GM19035 (cell line): Measurements from ENCODE around the gene UBR4.

Experiments
- ATAC-seq: cut with Tn5 transposase; IDR thresholded peaks from one replicate; pipeline ENCODE4 v1.9.1; 2021; ENCODE audit not compliant: unreplicated experiment

The UBR4 gene

DNA sequence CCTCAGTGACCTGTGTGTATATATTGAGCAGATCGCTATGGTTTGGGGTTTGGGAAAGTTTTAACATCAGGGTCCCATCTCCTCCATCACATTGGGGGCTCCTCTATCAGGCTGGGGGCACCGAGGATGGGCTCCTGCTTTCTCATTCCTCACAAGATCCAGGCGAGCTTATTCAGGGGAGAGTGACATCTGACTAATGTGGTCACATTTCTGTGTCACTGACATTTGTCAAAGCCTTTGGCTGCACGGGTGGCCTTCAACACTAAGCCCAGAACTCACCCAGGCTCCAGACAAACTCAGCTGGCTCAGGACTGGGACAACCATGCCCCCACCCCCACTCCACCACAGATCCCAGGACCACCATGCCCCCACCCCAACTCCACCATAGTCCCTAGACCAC is 150.3 kb downstream of the UBR4 start:
- ATAC-seq = no peak

DNA sequence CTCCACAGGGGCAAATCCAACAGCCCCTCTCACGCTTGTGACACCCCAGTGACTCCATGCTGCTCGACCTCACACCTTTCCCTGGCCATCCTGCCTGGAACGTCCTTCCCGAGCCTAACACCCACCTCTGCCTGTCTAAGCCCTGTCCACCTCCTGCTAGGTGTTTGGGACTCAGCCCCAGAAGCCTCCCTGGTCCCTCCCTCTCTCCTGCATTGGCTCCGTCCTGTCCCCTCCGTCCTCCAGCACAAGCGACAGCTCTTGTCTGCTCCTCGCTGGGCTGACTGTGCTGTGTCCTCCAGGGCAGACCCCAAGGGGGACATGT is 151.6 kb downstream of the UBR4 start:
- ATAC-seq = no peak

DNA sequence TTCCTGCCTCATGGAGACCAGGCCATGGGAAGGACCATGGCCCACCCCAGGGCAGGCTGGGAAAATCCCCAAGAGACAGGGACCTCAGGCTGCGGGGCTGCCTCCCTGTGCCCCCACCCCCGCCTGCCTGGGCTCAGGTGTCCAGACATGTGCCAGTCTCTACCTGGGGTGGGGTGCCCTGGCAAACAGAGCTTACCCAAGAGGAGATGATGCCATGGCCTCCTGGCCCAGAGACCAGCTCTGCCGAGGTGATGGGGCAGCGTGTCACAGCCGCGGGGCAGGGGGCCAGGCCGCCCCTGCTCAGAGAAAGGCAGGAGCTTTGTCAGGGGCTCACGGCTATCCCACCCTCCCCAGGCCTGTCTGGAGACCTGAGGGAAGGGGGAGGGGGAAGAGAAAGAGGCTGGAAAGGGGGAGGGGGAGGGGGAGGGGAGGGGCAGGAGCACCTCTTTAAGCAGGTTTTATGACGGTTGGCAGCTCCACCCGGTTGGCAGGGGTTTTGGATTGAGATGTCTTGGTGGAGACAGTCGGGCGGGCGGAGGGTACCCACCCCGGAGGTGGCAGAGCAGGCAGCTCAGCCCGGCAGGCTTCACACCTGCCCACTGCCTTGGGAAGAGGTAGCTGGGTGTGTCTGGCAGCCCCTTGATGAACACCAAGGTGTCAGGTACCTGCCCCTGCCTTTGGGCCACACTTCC is 152.1 kb downstream of the UBR4 start:
- ATAC-seq = no peak

DNA sequence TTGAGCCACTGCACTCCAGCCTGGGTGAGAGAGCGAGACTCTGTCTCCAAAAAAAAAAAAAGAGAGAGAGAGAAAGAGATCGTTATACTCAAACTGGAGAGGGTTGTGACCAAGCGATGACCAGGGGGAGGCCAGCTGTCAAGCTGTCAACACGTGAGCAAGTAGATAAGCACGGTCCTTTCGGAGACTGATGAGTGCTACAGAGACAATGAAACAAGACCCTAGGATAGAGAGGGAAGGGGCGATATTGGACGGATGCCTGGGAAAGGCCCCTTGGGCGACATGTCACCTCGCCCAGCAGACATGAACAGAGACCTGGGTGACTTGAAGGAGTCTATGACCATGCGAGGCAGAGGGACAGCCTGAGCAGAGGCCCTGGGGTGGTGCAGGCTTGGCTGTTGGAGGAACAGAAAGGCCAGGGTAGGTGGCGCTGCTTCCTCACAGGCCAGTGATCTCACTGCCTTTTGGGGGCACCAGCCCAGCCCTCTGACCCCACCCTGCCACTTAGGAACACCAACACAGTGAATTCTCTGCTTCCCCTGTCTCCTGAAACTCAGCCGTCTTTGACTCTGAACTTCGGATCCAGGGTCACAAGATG is 152.8 kb downstream of the UBR4 start:
- ATAC-seq = no peak

DNA sequence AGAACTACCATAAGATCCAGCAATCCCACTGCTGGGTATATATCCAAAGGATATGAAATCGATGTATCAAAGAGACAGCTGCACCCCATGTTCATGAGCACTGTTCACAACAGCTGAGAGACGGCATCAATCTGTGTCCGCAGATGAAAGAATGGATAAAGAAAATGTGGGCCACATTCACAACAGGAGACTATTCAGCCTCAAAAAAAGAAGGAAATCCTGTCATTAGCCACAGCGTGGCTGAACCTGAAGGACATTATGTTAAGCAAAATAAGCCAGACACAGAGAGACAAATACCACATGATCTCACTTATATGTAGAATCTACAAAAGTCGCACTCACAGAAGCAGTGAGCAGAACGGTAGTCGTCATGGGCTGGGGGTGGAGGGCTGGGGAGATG is 154.4 kb downstream of the UBR4 start:
- ATAC-seq = no peak

DNA sequence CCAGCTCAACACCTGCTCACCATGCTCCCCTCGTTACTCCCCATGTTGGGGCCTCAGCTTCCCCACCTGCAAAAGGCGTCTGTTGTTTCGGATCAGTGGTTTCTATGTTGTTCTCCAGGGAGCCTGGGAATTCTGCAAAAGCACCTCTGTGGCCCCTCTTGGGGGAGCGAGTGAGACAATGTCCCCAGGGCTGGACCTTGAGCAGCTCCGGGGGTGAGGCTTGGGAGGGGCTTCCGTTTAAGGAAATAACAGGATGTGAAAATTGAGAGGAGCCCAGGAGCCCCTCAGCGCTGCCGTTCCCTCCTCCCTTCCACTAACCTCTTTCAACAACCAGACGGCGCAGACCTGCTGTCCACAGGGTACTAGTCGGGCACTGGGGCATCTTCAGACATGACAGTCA is 155.1 kb downstream of the UBR4 start:
- ATAC-seq = no peak

DNA sequence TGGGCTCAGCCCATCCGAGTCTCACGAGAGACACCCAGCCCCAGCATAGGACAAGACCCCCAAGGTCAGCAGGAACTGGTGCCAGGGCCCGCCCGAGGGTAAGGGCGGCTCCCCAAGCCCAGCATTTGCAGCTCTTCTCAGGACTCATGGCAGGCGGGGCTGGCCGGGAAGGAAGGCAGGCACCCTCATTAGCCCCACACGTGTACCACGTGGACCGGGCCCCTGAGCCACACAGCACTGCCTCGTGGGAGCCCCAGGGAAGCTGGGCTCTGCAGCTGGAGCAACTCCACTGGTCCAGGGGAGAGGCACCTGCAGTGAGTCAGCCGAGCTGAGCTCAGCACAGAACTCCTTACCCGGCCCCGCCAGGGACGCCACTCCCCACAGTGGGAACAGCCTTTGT is 155.8 kb downstream of the UBR4 start:
- ATAC-seq = no peak

DNA sequence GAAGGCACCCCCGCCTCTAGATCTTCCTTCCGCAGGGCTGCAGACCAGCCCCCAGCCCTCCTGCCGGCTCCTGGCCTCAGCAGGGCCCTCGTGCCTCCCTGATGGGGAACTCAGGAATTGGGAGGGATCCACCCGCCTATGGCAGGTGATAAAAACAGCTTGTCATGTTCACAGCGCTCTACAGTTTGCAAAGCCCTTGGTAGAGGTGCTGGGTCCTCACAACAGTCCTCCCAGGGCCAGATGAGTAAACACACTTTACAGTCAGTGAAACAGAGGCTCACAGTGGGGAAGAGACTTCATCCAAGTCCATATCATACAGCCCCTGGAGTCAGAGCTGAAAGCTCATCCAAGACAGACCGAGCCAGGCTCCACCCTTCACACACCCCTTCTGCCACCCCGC is 156.6 kb downstream of the UBR4 start:
- ATAC-seq = no peak

DNA sequence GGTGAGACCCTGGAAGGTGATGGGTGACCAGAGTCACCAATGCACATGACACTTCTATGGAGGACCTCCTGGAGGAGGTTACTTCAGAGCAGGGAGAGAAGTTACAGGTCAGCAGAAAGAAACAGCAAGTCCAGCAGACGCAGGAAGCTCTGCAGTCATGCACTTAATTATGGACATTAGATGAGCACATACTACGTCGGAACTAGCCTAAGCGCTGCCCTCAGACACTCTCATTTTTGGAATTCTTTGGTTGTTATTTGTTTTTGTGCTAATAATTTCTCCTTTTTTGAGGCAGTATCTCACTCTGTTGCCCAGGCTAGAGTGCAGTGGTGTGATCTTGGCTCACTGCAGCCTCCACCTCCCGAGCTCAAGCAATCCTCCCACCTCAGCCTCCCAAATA is 160.3 kb downstream of the UBR4 start:
- no peak for ATAC-seq

DNA sequence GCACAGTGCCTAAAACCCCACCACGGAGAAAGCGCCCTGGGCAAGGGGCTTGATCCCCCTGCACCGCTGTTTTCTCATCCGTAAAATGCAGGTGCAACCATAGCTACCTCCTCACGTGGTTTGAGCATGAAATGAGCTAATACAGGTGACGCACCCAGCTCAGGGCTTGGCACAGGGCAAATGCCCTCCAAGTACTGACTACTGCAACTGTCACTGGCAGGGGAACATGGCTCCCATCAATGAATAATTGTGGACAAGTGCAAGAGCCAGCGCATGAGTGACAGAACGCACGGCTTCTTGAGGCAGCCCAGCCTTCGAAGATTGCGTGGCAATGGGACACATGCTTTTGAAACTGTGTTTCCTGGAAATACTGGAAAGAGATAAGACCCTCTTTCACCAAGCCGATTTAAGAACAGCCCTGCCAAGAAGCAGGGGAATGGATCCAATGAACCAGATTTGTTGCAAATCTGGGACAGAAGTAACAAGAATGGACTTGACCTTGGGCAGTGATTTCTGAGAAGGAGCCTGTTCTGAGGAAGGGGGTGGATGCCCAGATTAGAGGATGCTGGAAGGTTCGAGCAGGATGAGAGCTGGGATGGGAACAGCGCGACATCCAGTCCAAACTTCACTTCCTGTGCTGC is 160.8 kb downstream of the UBR4 start:
- no peak for ATAC-seq

DNA sequence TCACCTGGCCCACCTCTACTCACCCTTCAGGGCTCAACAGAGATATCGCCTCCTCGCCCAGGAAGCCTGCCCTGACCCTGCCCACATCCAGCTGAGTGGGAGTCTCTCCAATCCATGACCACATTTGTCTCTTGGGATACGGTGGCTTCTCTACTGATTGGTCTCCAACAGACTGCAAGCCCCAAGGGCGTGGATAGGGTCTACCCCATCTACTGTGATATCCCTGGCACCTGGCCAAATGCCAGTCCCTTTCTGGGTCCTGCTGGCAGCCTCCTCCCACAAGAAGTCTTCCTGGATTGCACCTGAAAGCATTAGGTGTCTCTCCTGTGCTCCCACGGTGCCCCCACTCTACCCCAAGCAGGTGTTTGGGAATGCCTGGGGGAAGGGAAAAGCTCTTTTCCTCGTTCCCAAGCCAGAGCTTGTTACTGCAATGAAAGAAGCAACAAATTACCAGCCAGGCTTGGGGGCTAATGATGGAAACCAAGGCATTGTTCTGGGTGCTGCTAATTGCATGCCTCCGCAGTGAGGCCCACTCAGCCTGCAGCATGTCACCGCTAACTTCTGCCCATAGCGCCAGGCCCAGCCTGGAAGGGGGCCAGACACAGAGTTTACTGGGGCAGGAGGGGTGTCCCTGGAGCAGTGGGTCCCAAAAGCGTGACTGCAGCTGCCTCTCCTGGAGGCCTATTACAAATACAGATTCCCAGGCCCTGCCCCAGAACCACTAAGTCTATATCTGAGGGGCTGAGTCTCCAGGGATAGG is 162.9 kb downstream of the UBR4 start:
- no peak for ATAC-seq

DNA sequence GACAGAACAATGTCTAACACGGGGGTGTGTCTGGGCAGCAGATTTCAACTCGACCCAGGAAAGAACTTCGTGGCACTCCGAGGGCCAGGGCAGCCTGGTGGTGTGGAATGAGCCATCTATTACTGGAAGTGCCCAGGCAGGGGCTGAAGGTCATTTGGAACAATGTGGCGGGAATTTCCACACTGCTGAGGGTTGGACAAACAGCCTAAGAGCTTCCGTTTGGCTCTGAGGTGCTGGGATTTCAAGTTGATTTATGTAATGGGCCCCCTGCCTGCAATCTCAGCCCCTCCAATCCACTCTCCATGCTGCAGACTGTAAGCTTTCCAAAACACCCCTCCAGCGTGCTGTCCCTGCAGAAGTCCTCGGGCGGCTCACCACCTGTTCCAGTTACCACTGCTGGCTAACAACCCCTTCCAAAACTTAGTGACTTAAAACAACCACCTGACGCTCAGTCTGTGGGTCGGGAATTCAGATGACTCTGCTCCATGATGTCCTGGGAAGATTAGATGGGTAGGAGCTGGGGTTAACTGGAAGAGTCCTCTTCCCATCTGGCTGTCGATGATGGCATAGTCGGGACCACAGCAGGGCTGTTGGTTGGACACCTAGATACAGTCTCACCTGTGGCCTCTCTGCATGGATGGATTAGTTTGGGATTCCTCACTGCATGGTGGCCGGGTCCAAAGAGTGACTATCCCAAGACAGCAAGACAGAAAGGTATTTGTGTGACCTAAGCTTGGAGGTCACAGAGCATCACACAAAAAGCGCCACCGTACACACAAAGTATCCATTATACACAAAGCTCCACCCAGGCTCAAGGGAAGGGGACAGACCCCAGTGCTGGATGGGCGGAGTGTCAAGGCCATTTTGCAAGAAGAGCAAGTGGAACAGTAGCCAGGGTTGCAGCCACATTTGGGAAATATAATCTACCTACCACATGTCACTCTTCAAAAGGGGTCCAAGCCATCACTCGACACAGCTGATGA is 163.9 kb downstream of the UBR4 start:
- no peak for ATAC-seq

DNA sequence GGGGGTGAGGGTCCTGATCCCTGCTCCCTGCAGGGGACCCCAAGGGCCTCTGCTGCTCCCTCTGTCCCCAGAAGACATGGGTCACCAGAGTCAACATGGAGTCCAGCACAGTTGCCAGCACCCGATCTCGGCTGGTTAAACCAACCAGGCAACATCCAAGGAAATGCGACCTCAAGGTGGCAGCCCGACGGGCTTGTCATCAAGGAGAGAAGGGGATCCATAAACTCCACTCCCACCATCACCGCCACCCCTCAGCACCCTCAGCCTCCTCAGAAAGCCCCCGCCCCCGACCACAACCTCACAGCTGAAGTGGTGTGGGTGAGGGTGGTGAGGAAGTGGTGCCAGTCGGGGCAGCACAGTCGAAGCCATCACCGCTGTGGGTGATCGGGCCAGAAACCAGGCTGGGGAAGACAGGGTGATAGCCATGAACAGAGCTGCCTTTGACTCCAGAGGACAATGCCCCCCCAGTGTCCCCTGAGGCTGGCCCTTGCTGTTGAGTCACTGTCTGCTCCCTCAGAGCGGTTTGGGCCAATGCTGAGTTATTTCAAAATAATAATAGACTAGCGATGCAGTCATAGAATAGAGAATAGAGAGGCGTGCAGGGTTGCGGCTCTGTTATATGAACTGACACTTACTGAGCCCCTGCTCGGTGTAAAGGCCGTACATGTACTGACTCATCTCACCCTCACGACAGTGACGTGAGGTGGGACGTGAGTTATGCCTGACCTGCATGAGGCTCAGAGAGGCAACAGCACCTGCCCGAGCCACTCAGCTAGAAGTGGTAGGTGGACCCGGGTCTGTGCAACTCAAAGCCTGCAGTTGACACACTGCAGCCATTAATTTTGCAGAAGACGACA is 164.9 kb downstream of the UBR4 start:
- ATAC-seq = no peak

DNA sequence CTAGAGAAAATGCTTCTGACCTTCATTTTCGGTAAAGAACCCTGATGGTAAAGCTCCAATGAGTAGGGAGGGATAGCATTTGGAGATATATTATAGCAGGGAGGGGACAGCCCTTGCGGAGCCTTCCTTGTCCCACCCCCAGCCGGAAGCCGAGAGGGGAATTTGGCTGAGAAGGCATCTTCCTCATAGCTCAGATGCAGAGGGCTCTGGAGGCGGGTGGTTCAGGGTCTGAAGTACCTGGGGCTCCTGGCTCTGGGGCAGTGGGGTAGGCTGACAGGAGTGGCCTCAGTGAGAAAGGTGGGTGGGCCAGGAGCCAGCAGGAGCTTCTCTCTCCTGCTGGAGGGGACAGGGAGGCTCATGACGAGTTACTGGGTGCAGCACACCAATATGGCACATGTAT is 165.6 kb downstream of the UBR4 start:
- no peak for ATAC-seq

DNA sequence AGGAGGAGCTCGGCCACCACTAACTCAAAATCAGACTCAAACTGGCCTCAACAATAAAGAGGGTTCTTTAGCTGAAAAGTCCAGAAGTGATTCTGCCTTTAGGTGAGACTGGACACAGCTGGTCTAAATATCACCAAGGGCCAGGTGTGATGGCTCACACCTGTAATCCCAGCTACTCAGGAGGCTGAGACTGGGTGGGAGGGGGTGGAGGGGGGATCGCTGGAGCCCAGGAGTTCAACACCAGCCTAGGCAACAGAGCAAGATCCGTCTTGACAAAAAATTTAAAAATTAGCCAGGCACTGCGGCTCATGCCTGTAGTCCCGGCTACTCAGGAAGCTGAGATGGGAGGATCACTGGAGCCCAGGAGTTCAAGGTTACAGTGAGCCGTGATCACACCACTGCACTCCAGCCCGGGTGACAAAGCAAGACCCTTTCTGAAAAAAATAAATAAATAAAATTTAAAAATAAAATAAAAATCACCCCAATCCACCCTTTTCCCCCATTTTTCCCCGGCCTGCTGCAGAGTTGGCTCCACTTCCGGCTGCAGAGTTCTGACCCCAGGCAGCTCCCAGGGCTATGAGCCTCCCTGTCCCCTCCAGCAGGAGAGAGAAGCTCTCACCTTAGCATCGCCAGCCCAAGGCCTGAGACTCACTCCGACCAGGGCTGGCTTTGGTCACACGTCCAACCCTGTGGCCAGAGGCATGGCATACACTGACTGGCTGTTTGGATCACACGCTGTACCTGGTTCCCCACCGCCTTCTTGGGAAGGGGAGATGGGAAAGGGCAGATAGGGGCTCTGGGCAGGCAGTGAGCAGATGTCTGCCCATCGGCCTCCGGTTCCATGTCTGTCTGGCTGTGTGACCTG is 166.3 kb downstream of the UBR4 start:
- no peak for ATAC-seq

DNA sequence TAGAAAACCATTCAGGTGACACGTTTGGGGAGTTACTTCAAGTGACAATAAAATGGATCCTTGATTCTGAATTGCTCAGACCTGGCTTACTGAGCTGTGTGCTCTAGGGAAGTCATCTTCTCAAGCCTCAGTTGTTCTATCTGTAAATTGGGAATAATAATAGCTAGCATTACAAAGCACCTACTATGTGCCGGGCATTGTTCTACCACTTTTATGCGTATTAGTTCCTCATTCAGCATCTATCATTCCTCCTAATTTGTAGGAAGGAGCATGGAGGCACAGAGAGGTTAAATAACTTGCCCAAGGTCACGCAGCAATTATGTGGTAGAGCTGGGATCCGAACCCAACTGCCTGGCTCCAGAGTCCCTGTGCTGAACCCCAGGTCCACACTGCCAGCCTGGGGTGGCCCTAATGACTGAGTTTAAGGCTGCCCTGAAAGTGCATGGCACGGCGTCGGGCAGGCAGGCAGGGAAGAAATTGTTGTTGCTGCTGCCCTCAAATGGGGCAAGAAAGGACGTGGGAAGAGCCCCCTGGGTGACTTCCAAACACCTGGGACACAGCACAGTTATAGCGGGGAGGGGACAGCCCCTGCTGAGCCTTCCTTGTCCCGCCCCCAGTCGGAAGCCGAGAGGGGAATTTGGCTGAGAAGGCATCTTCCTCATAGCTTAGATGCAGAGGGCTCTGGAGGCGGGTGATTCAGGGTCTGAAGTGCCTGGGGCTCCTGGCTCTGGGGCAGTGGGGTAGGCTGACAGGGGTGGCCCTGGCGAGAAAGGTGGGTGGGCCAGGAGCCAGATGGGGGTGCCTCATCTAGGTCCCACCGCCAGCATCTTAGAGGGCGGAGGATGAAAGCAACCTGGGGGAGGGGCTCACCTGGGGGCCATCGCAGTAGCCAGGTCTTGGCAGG is 167.1 kb downstream of the UBR4 start:
- ATAC-seq = no peak

DNA sequence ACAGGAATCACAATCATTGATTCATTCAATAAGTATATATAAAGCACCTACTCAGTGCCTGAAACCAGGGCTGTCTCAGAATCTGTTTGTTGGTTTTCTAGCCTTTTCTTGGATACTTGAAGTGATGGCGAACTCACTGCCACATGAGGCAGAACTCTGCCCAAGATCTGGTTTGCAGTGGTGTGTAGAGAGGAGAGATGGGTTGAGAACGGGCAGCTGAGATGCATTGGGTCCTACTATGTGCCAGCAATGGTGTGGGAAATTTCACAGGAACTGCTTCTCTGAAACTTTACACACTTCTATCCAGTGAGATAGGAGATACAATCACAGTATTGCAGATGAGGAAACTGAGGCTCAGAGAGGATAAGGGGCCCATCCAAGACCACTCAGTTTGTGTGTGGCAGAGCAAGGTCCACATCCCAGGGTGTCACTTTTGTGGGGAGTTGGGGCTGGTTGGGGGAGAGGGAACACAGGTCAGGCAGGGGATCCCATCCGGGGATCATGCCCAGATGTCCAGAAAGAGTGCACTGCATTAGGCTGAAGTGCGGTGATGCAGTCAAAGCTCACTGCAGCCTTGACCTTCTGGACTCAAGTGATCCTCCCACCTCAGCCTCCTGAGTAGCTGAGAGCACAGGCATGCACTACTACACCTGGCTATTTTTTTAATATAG is 169.9 kb downstream of the UBR4 start:
- ATAC-seq = no peak
